Limb (tissue), 2 donors: ENCODE data around the gene ABCC2.
"Not testable (repeated sequence)": the region's sequence is repeated elsewhere in the genome, so short reads cannot be mapped to it uniquely, and the experiment has no call there.

Source experiments
- DNase-seq, 2 donors: peaks; one replicate each; pipeline ENCODE4 v3.0.0-alpha.2; 2016; ENCODE audit errors: extremely low spot score in 2 of 2

ABCC2 gene

DNA sequence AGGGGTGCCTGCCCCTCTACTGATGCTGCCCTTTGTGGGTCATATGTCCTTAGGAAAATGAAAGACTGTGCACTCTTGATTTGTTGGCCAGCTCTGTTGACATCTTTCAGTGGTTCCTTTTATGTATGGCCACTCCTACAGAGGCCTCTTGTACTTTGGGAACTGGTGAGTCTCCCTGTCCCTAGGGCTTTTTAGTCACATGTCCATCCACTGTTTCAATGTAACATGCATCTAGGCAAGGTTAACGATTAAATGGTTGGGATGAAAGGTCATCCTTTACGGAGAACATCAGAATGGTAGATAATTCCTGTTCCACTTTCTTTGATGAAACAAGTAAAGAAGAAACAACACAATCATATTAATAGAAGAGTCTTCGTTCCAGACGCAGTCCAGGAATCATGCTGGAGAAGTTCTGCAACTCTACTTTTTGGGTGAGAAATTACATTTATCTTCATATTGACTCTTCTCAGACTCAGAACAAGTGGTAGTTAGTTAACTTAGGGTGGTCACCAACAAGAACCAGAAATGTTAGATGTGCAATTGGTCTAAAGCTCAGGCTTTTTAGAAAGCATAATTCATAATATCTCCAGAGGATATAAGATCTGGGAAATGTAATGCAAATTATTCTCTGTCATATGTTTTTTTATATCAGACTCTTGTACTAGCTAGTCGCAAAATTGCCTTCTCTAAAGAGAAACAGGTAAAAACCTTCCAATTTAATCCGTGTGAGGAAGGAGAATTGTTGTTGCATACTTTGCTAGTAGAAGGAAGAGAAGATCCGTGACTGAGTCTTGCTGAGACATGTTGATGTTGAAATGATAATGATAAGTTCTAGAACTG lies at the start of gene ABCC2:
ABCC2 (plus strand) TSS at position 194 of the 840 bp plus-strand sequence; CDS start at position 399, 205 bp downstream.
- DNase-seq, result no peak

DNA sequence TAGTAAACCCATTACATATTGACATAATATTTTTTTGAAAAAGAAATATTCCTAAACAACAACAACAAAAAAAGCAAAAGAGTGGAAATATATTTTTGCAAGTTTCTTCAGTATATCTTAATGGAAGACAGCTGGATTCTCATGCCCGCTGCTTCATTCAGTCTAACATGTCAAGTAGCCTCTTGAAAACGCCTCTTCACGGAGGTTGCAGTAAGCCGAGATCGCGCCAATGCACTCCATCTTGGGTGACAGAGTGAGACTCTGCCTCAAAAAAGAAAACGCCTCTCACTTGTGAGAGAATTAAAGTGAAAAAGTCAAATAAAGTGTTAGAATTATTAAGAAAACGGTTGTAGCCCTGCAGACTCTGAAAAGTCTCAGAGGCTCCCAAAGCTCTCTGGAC lies 49.1 kb upstream of the ABCC2 start:
- no peak for DNase-seq

DNA sequence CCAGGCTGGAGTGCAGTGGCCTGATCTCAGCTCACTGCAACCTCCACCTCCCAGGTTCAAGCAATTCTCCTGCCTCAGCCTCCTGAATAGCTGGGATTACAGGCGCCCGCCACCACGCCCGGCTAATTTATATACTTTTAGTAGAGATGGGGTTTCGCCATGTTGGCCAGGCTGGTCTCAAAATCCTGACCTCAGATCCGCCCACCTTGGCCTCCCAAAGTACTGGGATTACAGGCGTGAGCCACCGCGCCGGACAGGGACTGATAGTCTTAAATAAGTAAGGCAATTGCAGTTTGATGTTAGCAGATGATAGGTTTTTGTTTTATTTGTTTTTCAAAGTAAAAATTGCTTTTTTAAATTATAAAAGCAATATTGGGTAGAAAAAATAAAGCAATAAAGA lies 48.3 kb upstream of the ABCC2 start:
- not testable (repeated sequence) for DNase-seq

DNA sequence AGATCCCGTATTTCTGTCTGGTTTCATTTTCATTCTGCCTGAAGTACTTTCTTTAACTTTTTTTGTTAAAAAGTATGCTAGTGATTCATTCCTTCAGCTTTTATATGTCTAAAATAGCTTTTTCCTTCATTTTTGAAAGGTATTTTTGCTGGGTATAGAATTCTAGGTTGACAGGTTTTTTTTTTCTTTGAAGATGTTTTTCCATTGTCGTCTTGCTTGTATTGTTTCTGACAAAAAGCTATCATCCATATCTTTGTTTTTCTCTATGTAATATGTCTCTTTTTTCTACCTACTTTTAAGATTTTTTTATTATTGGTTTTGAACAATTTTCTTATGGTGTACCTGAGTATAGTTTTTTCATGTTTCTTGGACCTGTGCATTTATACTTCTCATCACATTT lies 42.2 kb upstream of the ABCC2 start:
- no peak for DNase-seq

DNA sequence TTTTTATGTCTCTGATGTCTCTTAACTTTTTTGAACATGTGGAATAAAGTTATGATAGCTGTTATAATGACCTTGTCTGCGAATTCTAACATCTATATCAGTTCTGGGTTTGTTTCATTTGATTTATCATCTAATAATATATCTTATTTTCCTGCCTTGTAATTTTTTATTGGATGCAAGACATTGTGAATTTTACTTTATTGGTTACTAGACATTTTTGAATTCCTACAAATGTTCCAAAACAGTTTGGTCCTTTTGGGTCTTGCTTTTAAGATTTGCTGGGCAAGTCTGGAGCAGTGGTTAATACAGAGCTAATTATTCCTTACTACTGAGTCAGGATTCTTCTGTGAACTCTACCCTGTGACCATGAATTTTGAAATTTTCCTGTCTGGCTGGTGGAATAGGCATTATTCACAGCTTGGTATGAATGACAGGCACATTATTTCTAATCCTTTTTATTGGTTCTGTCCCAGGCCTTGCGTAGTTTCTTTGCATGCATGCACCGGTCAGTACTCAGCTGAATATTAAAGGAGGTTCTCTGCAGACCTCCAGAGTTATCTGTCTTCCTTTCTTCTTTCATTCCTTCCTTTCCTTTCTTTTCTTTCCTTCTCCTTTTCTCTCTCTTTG lies 41.4 kb upstream of the ABCC2 start:
- no peak for DNase-seq

DNA sequence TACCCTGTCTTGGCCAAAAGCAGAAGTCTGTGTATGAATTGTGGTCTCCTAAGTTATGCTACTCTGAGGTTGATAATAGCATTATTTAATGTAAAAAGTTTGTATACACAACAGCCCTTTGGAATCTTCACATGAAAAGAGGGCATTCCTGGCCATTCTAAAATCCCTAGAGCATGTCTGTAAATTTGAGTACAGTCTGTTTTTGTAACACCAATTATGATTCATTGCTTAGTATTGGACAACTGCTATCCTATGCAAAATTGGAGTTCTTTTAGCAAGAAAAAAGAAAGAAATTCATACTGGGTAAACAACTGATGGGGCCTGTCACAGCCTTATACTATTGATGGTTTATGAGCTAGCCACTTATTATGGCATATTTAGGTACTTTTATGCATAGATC lies 40.2 kb upstream of the ABCC2 start:
- no peak for DNase-seq

DNA sequence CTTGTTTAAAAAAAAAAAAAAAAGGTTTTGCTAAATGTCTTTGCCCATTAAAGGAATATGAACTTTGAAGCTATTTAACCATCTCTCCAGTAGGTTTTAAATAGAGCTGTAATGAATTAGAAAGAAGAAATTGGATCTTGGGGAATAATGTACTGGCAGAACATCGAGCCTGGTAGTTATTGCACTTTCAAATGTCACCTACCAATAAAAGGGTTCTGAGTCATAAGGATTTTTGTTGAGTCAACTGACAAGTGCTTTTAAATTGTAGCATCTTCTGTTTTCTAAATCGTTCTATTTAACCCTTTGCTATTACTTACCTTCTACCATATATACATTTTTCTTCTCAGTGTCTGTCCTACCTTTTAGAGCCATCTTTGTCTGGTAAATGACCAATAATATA lies 39.7 kb upstream of the ABCC2 start:
- no peak for DNase-seq

DNA sequence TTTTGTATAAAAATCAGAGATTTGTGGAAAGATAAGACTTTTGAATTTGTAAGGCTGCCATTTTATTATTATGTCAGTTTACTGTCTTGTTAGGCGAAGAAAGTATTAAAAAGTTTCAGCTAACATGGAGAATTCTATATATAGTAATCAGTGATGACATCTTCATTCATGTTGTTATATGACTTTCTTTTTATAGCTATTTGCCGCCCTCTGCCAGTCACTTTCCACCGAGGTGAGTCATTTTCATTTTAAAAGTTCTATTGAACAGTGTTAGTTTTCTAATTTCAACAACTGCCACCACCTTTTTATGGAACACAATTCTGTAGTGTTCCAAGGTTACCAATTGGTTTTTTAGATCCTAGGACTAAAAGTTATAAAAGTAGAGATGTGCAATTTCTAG lies 38.6 kb upstream of the ABCC2 start:
- no peak for DNase-seq

DNA sequence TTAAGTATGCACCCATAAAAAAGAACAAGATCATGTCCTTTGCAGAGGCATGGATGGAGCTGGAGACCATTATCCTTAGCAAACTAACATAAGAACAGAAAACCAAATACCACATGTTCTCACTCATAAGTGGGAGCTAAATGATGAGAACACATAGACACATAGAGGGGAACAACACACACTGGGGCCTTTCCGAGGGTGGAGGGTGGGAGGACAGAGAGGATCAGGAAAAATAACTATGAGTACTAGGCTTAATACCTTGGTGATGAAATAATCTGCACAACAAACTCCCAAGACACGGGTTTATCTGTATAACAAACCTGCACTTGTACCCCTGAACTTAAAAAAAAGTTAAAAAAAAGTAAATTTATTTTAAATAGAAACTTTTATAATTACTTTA lies 36.3 kb upstream of the ABCC2 start:
- DNase-seq, result not testable (repeated sequence)

DNA sequence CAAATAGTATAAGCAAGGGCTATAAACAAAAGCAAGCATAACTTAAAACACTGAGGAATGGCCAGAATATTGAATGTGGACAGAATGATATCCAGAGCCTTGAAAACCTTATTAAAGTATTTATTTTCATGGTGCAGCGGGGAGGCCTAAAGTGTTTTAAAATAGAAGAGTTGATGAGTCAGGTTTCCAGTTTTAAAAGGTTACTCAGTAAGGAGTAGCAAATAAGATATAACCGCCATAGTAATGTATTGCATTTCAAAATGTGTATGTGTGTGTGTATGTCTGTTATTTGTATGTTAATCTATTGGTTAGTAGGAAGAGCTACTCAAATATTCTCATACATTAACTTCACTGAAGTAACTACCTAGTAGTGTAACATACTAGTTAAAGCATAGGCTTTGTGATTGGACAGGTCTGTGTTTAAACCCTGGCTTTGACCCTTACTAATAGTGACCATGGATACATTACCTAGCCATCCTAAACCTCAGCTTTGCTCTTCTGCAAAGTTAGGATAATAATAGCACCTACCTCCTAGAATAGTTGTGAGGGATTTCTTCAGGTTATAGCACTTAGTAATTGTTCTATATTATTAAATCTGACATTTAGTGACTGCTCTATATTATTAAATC lies 33.5 kb upstream of the ABCC2 start:
- DNase-seq, result no peak

DNA sequence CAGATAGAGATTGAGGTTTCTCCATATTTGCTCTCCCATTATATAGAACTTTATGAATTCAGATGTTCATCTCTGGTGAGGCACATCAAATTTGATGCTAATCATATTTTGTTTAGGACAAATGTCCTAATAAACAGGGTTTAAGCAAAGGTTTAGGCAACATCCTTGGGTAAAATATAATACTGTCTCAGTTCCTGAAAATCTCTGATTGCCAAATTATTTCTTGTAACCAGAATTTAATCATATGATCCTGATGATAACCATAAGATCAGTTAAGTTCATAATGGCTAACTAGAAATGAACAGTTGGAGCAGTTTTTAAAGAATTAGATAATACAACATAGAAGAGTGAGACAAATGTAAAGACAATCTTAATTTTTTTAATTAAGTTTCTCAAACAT lies 31.8 kb upstream of the ABCC2 start:
- no peak for DNase-seq

DNA sequence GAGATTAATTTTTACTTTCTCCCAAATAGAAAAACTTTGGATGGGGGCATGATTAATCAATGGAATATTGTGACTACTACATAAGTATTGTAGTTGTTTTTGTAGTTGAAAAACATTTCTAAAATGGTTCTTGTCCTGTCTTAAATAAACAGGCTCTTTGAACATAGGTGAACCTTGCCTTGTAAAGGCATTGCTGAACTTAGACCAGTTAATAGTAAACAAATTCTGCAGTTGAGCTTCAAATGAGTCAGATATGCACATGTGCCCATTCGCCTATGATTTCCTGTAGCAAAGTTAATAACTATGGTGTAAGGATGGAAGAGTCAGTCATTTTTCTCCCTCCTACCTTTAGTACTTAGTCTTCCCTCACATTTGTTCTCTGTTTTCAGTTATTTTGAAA lies 27.8 kb upstream of the ABCC2 start:
- DNase-seq, result no peak

DNA sequence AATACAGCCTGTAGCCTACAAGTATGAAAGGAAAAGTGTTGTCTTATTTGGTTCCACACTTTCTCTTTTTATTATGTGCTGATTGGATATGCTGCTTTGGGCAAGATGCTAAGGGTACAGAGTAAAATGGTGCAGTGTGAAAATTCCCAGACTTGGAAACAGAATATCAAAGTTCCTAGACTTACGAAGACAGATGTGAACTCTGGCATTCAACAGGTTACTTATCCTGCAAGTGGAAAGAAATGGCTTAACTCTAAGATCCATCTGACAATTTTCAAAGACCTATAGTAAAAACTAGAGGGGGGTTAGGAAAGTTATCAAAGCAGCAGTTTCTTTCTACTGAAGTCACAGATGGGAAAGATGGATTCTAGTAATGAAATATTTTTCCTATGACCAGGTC lies 26.3 kb upstream of the ABCC2 start:
- no peak for DNase-seq

DNA sequence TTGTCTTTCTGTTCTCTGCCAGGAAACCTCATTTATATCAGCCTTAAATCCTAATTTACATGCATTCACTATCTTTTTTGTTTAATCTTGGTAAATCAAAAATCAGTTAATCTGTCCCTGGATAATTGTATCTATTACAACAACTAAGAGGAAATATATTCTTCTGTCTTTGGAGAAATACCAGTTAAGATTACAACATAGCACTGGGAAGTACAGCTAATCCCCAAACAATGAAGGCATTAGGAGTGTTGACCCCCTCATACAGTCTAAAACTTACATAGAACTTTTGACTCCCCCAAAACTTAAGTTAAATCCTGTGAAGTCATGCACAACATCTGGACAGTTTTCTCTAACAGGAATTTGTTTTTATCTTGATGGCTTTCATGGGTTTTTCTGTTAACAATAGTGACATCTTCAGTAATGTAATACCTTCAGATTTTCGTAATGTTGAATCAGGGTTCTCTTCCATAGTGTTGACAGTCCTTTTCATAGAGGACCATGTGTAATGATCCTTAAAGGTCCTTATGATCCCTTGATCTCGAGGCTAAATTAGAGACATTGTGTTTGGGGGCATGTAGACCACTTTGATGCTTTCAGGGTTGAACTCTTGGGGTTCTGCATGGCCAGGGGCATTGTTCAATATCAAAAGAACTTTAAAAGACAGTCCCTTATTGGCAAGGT lies 24.1 kb upstream of the ABCC2 start:
- DNase-seq, result no peak

DNA sequence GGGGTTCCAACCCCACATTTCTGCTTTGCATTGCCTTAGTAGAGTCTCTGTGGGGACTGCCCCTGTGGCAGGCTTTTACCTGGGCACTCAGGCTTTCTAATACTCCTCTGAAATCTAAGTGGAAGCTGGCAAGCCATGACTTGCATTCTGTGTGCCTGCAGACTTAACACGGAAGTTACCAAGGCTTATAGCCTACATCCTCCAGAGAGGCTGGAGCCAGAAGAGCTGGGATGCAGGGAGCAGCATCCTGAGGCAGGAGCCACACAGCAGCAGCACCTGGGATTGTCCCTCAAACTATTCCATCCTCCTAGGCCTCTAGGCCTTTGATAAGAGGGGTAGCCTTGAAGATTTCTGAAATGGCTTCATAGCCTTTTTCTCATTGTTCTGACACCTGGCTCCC lies 22.1 kb upstream of the ABCC2 start:
- no peak for DNase-seq

DNA sequence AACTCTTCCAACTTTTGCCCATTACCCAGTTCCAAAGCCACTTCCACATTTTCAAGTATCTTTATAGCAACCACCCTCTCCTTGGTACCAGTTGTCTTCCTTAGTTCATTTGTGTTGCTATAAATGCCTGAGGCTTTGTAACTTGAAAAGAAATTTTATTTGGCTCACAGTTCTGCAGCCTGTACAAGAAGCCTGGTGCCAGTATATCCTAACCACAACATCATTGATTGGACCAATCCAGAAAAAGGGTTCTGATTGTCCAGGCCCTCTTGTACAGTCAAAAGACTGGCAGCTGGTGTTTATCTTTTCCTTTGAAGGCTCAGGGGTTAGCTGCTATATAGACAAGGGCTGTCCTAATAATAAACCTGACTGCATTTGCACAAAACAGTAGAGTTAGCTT lies 21.1 kb upstream of the ABCC2 start:
- DNase-seq, result no peak

DNA sequence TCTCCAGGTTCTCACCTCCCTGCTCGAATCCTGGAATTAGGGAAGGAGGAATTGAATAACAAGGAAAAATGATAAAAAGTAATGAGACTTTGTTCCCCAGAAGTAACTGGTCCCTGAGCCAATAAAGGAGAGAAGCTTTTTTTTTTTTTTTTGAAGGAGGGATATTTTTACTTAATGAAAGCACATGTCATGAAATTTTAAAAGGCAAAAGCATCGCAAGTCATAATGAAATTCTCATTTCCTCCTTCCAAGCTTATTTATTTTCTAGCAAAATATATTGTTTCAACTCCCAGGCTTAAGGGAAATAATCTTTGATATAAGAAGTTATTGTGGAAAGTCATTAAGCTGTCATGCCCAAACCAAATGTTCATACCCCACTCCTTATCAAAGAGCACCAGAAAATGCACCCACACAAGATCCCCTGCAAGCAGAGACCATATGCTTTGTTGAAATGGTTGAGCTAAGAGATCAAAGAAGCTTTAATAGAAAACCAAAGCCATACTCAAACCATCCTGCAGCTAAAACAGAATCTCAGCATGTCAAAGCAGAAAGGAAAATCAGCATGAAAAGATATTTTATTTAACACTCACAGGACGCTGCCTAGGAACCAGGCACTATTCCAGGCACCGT lies 16.7 kb upstream of the ABCC2 start:
- DNase-seq, result no peak

DNA sequence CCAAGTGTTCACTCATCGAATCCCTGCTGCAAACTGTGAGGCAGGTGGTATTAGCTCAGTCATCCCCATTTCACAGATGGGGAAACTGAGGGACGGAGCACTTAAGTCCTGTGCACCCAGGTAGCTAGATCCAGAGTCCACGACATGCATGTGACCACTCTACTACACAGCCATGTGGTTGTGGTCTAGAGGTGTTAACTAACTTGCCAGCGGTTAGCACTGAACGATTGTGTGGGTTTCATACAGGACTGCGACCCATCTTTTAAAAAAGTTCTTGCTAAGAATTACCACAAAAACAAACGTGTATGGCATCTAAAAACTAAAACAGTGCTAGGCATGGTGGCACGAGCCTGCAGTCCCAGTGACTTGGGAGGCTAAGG lies 16.1 kb upstream of the ABCC2 start:
- no peak for DNase-seq

DNA sequence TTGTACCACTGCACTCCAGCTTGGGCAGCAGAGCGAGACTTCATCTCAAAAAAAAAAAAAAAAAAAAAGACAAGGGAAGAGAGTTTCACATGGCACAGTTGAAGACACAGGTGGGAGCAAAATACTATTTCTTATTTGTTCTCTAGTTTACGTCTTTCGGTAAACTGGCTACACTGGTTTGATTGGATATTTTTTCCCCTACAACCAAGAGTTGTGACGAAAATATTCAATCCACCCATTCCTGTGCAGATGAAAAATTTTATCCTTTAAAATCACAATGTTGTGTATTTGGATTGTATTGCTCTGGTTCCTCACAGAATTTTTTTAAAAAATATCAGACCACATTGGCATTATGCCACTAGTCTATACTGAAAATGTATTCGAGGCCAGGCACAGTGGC lies 14.5 kb upstream of the ABCC2 start:
- no peak for DNase-seq

DNA sequence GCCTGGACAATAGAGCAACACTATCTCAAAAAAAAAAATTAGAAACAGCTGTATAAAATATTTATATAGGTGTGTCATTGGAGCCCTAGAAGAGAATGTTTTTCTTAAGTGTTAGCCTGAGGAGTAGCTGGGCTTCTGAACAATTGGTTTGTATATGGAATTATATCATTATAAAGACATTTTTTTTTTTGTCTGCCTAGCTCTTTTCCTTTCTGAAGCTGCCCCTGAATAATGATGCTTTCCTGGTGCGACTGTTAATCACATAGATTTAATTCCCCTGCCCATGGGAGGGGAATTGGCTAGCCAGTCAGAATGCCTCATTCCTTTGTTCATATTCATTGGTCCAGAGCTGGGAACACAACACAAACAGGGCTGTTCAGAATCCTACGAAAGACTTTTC lies 13.9 kb upstream of the ABCC2 start:
- DNase-seq, result no peak

DNA sequence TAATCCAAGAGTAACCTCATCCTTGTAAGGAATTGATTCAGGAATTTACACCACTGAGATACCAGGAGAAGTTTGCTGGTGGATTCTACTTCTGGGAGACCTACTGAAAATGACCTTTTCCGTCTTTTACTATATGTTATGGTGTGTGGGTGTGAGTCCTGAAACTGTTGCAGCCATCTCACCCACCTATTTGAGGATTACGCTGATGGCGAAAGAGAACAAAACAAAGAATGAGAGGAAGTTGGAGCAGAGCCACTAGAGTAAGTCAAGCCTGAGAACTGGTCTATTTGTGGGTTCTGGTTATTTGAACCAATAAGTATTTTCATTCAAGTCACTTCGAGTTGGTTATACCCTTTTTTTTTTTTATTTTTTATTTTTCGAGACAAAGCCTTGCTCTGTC lies 12.7 kb upstream of the ABCC2 start:
- DNase-seq, result no peak
